Stimulated activated CD8-positive, alpha-beta memory T cell treated with anti-CD3 and anti-CD28 coated beads, Interleukin-15, amount 100 ng/mL, for 1 hour (primary cell): ENCODE results near the gene MUC5B.
"Not testable (repeated sequence)": the region's sequence is repeated elsewhere in the genome, so short reads cannot be mapped to it uniquely, and the experiment has no call there.

Source experiments
- DNase-seq: peaks from one replicate; pipeline ENCODE4 v3.0.0-alpha.2; 2020; ENCODE audit warnings: low read depth

MUC5B gene

DNA sequence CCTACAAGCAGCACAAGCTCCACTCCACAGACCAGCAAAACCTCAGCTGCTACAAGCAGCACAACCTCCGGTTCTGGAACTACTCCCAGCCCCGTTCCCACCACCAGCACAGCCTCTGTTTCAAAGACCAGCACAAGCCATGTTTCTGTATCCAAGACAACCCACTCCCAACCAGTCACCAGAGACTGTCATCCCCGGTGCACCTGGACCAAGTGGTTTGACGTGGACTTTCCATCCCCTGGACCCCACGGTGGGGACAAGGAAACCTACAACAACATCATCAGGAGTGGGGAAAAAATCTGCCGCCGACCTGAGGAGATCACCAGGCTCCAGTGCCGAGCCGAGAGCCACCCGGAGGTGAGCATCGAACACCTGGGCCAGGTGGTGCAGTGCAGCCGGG is 33.0 kb upstream of the MUC5B start:
- not testable (repeated sequence) for DNase-seq

DNA sequence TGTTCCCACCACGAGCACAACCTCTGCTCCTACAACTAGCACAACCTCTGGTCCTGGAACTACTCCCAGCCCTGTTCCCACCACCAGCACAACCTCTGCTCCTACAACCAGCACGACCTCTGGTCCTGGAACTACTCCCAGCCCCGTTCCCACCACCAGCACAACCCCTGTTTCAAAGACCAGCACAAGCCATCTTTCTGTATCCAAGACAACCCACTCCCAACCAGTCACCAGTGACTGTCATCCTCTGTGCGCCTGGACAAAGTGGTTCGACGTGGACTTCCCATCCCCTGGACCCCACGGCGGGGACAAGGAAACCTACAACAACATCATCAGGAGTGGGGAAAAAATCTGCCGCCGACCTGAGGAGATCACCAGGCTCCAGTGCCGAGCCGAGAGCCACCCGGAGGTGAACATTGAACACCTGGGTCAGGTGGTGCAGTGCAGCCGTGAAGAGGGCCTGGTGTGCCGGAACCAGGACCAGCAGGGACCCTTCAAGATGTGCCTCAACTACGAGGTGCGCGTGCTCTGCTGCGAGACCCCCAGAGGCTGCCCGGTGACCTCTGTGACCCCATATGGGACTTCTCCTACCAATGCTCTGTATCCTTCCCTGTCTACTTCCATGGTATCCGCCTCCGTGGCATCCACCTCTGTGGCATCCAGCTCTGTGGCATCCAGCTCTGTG is 30.9 kb upstream of the MUC5B start:
- DNase-seq, result not testable (repeated sequence)

DNA sequence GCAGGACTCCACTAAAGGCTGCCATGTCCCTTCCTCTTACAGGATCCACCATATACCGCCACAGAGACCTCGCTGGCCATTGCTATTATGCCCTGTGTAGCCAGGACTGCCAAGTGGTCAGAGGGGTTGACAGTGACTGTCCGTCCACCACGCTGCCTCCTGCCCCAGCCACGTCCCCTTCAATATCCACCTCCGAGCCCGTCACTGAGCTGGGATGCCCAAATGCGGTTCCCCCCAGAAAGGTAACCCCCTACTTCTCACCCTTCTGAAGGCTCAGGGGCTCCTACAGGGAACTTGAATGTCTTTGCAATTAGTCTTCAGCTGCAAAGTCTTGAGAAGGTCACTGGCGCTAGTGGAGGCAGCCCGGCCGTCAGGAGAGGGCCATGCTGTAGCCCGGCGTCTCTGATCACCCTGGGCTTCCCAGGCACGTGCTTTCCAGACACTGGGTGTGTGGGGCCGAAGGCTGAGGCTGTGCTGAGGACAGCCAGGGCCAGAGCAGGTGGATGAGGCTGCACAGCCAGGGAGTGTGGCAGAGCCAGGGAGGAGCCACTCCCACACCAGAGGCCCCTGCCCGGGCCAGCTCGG is 30.0 kb upstream of the MUC5B start:
- no peak for DNase-seq

DNA sequence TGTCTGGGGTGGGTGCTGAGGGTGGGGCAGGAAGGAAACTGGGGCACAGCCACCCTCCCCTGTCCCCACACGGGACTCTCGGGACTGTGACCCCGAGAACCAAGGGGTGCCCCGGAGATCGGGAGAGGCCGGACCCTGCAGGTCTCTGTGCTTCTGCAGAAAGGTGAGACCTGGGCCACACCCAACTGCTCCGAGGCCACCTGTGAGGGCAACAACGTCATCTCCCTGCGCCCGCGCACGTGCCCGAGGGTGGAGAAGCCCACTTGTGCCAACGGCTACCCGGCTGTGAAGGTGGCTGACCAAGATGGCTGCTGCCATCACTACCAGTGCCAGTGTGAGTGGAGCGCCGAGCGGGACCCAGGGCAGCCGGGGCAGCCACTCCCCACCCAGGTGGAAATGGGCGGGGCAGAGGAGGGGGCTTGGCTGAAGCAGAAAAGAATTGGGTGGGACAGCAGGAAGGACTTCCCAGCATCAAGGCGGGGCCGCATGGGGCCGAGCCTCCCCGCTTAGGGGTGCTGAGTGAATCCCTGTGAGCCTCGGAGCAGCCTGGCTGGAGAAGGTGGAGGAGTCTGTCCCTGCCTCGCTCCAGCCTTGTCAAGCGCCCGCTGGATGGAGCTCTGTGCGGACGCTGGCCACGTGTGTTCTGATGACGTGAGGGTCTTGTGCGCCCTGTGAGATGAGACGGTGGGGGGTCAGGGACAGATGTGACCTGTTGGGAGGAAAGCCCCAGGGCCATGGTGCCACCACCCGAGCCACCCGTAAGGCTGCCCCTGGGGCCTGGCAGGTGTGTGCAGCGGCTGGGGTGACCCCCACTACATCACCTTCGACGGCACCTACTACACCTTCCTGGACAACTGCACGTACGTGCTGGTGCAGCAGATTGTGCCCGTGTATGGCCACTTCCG is 29.3 kb upstream of the MUC5B start:
- DNase-seq, result no peak

DNA sequence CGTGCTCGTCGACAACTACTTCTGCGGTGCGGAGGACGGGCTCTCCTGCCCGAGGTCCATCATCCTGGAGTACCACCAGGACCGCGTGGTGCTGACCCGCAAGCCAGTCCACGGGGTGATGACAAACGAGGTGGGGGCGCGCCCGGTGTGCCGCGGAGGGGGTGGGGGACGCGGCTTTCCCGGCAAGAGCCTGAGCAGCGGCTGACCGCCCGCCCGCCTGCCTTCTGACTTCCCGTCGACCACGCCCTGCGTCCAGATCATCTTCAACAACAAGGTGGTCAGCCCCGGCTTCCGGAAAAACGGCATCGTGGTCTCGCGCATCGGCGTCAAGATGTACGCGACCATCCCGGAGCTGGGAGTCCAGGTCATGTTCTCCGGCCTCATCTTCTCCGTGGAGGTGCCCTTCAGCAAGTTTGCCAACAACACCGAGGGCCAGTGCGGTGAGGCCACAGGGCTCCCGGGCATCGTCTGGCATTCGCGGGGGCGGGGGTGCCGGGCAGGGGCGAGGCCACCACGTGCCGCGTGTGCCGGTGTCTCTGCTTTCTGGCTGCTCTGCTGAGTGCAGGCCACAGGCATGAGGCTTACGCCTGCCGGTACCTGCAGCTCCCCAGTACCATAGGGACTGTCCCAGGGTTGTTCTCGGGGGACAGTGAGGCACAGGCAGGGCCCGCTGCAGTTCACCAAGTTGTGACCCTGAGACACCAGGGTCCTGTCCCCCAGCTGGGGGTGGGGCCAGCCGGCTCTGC is 28.5 kb upstream of the MUC5B start:
- no peak for DNase-seq

DNA sequence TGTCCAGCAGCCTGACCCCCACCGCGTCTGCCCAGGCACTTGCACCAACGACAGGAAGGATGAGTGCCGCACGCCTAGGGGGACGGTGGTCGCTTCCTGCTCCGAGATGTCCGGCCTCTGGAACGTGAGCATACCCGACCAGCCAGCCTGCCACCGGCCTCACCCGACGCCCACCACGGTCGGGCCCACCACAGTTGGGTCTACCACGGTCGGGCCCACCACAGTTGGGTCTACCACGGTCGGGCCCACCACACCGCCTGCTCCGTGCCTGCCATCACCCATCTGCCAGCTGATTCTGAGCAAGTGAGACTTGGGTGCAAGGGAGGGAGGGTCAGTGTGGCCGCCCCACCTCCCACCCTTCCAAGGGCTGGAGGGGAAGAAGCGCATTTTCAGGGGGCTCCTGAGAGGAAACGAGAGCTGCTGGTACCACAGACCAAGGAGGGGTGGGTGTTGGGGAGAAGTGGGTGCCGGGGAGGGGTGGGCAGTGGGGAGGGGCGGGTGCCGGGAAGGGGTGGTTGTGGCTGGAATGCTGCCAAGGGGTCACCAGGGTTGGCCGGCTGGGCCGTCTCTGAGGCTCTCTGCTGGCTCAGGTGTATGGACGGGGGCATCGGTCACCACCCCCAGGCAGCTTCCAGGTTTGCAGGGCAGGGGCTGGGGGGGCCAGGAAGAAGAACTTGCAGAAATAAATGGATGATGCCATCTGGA is 27.7 kb upstream of the MUC5B start:
- DNase-seq, result no peak

DNA sequence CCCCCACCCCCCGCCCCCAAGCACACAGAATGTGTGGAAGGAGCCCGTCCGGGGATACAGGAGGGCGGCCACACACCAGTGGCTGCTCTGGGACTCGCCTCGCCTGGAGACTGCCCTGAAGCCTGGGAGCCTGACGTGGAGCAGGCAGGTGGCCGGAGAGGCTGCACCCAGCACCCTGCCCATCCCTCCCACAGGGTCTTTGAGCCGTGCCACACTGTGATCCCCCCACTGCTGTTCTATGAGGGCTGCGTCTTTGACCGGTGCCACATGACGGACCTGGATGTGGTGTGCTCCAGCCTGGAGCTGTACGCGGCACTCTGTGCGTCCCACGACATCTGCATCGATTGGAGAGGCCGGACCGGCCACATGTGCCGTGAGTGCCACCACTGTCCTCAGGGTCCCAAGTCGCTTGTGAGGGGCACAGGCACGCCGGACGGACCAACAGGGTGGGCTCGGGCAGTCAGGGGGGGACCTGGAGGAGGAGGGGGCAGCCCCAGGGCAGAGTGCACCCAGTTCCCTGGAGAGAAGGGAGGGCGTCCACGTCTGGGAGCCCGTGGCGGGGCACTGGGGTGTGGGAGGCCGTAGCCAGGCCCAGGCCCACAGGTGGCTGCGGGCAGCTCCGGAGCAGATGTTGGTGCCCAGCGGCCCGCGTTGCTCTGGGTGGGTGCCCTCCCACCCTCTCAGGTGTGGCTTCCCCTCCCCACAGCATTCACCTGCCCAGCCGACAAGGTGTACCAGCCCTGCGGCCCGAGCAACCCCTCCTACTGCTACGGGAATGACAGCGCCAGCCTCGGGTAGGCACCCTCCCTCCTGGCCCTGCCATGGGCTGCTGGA is 27.0 kb upstream of the MUC5B start:
- no peak for DNase-seq

DNA sequence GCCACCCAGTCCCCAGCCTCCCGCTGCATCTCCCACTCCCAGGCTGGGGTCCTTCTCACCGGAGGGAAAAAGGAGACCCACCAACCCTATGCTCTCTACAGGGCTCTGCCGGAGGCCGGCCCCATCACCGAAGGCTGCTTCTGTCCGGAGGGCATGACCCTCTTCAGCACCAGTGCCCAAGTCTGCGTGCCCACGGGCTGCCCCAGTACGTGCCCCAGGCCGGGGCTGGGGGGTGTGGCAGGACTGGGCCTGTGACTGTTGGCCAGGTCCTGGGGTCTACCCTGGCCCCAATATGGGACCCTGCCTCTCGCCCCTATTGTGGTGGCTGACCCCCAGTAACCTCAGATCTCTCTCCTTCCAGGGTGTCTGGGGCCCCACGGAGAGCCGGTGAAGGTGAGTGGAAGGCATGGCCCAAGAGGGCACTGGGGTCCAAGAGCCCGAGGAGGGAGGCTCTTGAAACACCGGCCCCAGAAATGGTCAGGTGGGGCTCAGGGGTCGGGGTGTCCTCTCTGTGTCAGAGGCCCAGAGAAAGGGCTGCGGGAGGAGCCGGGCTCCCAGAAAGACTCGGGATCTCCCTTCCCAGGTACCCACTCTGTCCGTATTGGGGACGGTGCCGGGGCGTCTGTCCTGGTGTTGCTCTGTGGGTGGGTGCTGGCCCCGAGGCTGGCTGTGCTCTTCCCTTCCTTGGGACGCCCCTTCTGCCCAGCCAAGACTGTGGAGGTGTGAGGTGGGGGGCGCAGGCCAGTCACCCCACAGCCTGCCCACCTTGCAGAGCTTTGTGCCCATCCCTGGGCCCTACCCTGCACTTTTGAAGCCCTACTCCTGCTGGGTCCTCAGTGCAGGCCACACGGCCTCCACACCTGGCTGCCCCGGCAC is 26.1 kb upstream of the MUC5B start:
- no peak for DNase-seq

DNA sequence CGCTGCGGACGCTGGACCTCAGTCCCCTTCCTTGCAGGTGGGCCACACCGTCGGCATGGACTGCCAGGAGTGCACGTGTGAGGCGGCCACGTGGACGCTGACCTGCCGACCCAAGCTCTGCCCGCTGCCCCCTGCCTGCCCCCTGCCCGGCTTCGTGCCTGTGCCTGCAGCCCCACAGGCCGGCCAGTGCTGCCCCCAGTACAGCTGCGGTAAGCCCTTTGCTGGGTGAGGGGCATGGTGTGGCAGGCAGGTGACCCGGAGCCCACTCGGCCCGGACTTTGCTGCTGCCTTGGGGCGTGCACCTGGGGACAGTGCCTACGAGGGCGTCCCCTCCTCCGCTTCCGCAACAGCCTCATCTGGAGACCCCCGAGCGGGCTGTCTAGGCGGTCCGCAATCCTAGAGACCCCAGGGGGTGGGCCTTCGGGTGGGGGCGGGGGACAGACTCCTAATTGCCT is 25.4 kb upstream of the MUC5B start:
- DNase-seq, result no peak

DNA sequence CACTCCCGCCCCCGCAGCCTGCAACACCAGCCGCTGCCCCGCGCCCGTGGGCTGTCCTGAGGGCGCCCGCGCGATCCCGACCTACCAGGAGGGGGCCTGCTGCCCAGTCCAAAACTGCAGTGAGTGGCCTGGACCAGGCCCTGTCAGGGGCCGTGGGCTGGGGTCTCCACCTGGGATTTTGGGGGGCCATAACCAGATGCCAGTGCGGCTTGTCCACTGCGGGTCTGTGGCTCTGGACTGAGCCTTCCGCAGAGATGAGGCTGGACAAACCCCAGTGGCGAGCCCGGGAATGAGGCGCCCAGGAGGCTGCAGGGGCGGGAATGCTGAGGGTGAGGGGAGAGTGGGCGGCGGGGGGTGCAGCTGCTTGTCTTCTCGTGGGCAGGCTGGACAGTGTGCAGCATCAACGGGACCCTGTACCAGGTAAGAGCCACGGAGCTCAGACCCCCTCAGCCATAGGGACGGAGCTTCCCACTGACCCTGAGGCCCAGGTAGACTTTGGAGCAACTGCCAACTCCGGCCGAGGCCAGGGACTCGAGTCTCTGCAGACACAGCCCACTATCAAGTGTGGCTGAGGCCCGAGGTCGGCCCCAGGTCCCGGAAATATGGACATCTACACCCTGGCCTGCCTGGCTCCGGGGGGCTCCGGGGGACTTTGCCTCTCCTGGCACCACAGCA is 24.8 kb upstream of the MUC5B start:
- no peak for DNase-seq

DNA sequence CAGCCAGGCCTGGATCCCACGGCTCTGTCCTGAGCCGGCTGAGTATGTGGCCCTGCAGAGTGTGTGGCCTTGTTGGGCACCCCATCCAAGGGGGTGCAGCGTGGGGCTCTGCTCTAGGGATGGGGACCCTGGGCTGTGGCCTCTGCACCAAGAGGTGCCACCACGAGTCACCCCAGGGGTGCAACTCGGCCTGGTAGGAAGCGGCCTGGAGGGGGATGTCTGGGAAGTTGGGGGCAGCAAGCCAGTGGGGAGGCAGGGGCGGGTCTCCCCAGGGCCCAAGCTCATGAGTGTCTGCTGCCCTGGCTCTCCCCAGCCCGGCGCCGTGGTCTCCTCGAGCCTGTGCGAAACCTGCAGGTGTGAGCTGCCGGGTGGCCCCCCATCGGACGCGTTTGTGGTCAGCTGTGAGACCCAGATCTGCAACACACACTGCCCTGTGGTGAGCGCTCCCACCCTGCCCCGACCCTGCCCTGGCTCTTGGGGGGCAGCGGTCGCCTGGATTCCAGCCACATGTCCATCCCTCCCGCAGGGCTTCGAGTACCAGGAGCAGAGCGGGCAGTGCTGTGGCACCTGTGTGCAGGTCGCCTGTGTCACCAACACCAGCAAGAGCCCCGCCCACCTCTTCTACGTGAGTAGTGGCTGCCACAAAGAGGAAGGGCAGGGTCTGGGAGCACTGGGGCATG is 24.2 kb upstream of the MUC5B start:
- DNase-seq, result no peak

DNA sequence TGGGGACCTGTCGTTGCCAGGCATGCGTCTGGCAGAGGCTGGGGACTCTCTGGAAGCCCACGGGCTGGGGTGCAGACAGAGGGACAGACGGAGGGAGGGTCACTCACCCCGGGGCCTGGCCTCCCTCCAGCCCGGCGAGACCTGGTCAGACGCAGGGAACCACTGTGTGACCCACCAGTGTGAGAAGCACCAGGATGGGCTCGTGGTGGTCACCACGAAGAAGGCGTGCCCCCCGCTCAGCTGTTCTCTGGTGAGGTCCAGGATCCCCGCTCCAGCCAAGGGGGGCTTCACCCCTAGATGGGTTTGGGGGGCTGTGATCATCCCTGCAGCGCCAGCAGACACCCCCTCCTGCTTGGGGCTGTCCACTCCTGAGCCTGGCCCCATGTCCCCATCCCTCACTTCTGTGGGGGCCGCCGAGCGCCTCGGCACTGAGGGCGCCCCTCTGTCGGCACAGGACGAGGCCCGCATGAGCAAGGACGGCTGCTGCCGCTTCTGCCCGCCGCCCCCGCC is 23.6 kb upstream of the MUC5B start:
- no peak for DNase-seq

DNA sequence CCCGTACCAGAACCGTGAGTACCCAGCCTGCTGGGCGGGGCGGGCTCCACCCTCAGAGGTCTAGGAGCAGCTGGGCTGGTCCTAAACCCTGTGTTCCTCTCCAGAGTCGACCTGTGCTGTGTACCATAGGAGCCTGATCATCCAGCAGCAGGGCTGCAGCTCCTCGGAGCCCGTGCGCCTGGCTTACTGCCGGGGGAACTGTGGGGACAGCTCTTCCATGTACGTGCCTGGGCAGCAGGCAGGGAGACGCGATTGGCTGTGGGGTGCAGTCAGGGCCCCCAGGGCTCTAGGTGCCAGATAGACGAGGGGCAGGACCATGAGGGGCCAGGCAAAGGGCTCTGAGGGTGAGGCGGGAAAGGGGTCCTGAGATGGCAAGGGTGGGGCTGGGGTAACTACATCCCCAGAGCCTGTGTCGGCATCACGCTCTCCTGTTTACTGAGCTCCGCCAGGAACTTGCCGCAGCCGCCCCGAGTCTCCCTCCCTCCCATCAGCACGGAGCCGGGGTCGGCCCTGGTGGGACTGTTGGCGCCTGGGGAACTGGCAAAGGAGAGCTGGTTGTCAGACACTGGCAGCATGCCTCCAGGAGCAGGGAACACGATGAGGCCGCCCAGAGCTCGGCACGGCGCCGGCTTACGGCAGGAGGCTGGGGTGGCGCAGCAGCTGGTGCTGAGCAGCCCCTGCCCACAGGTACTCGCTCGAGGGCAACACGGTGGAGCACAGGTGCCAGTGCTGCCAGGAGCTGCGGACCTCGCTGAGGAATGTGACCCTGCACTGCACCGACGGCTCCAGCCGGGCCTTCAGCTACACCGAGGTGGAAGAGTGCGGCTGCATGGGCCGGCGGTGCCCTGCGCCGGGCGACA is 22.9 kb upstream of the MUC5B start:
- no peak for DNase-seq

DNA sequence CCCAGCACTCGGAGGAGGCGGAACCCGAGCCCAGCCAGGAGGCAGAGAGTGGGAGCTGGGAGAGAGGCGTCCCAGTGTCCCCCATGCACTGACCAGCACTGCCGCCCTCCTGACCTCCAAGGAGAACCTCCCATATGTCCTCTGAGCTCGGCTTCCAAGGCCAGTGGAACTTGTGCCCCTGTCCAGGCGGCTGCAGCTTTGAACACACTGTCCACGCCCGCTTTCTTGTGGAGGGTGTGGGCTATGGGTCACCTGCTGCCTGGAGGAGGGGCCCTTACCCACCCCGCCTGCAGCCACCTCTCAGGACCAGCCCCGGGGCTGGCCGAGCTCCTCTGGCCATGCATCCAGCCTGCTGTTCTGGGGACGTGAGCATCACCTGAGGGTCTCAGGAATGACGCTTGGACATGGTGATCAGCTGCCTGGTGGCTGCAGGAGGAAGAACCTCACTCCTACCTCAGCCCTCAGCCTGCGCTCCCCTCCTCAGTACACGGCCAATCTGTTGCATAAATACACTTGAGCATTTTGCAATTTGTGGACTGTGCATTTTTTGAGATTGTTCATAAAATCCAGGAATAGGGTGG is 22.2 kb upstream of the MUC5B start:
- DNase-seq, result no peak

DNA sequence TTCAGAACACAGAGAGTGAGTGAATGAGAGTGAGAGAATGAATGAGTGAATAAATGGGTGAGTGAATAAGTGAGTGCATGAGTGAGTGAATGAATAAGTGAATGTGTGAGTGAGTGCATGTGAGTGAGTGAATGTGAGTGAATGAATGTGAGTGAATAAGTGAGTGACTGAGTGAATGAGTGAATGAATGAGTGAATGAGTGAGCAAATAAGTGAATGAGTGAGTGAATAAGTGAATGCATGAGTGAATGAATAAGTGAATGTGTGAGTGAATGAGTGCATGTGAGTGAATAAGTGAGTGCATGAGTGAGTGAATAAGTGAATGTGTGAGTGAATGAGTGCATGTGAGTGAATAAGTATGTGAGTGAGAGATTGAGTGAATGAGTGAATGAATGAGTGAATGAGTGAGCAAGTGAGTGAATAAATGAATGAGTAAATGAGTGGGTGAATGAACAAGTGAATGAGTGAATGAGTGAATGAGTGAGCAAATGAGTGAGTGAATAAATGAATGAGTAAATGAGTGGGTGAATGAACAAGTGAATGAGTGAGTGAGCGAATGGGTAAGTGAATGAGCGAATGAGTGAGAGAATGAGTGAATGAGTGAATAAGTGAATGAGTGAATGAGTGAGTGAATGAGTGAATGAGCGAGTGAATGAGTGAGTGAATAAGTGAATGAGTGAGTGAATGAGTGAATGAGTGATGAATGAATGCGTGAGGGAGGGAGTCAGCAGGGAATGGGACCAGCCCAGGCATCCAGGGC is 21.3 kb upstream of the MUC5B start:
- no peak for DNase-seq

DNA sequence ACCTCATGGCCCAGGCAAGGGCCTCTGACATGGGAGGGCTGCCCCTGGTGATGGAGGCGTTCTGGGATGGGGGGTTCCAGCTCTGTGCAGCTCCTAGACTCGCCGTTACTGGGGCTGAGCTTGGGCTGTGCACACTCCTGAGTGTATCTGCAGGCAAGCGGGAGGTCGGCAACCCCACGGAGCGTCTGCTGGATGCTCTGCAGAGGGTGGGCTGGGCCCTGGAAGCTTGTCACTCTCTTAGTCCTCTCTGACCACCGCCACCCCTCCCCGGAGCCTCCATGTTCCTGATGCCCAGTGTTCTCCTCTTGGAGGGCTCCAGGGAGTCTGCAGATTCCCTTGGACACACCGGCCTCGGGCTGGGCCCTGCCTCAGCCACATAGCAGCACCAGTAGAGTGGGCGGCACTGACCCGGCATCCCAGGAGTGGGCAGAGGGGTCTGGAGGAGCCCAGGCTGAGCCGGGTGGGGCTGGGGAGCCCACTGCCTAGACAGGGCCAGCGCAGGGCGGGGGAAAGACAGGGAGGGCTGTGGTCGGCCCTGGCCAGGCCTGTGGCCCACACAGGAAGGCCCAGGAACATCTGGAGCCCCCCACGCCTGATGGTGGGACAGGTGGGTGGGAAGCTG is 20.6 kb upstream of the MUC5B start:
- DNase-seq, result no peak
